ENCODE data around the gene RASAL1.

GRCh38 chr12:113184900-113185179, 49.3 kb upstream of the RASAL1 start:
- TF ChIP-seq CTCF (IDR thresholded peaks at IDR 0.05) (no peak), POLR2A (IDR thresholded peaks at IDR 0.05) (no peak)

Measured in heart left ventricle (tissue), 13 donors.